ENCODE measurements around the gene RGN. TPM values are rescaled to one million over a fixed set of nuclear protein-coding genes. Genes with fewer than 3 reads are reported as not detected.

Gene RGN
- total RNA-seq = 18.7 TPM
- long read RNA-seq, transcript RGN-203 (8 exons, 2,257 nt) = minor isoform, 11 of 33 reads
- long read RNA-seq, transcript RGN-202 (7 exons, 1,611 nt) = major isoform, 17 of 33 reads
- long read RNA-seq, partial matches to known transcripts = 2 of 33 reads
- long read RNA-seq, other reads (novel, unspliced or antisense) = 3 of 33 reads

- peak; percentile 56 for DNase-seq
- ATAC-seq = peak; percentile 89
- intact Hi-C loops (cut with micrococcal nuclease) = no loop called here
These were observed at the start of gene RGN for GRCh38 chrX:47078129-47079043. Gene RGN (plus strand): TSS chrX:47078443. CDS start chrX:47081145, 2,702 bp downstream.

GRCh38 chrX:47030339-47030738 lies 47.9 kb upstream of the RGN start:
- ATAC-seq (no peak), DNase-seq (no peak)
- intact Hi-C loops (cut with micrococcal nuclease) = loop anchor here (10.0 kb wide), 1 partner anchor 126 kb away; no protein-coding TSS in a partner anchor

- no peak for DNase-seq
- intact Hi-C loops (cut with micrococcal nuclease) = no loop called here
- ATAC-seq = no peak
These were observed 30.3 kb upstream of the RGN start for GRCh38 chrX:47047989-47048388.

- intact Hi-C loops (cut with micrococcal nuclease) = no loop called here
- no peak for ATAC-seq
- DNase-seq = no peak
These were observed 18.9 kb upstream of the RGN start for GRCh38 chrX:47059142-47059874.

- ATAC-seq = no peak
- intact Hi-C loops (cut with micrococcal nuclease) = no loop called here
- no peak for DNase-seq
These were observed 17.5 kb upstream of the RGN start for GRCh38 chrX:47060708-47061107.

- ATAC-seq (no peak), DNase-seq (no peak)
These were observed 16.9 kb upstream of the RGN start for GRCh38 chrX:47061238-47061919.

GRCh38 chrX:47063179-47063578 lies 15.1 kb upstream of the RGN start:
- DNase-seq (no peak), ATAC-seq (no peak)
- intact Hi-C loops (cut with micrococcal nuclease) = no loop called here

More at GRCh38 chrX:47061238-47061919, 16.9 kb upstream of the RGN start:
- intact Hi-C loops (cut with micrococcal nuclease) = no loop called here

GRCh38 chrX:47068214-47068613 lies 10.0 kb upstream of the RGN start:
- intact Hi-C loops (cut with micrococcal nuclease) = no loop called here

GRCh38 chrX:47068720-47069119 lies 9.5 kb upstream of the RGN start:
- DNase-seq (no peak), ATAC-seq (no peak)
- intact Hi-C loops (cut with micrococcal nuclease) = no loop called here

More at GRCh38 chrX:47068214-47068613, 10.0 kb upstream of the RGN start:
- no peak for DNase-seq
- ATAC-seq = no peak

- DNase-seq (no peak), ATAC-seq (no peak)
- intact Hi-C loops (cut with micrococcal nuclease) = no loop called here
These were observed 2.1 kb downstream of the RGN start for GRCh38 chrX:47080215-47080914.

GRCh38 chrX:47080915-47081236 lies 2.6 kb downstream of the RGN start:
- ATAC-seq = no peak
- no peak for DNase-seq
- intact Hi-C loops (cut with micrococcal nuclease) = no loop called here

GRCh38 chrX:47091149-47091775 lies 13.0 kb downstream of the RGN start:
- intact Hi-C loops (cut with micrococcal nuclease) = no loop called here
- ATAC-seq (no peak), DNase-seq (no peak)

- DNase-seq (no peak), ATAC-seq (no peak)
- intact Hi-C loops (cut with micrococcal nuclease) = no loop called here
These were observed 15.0 kb downstream of the RGN start for GRCh38 chrX:47093248-47093647.

- intact Hi-C loops (cut with micrococcal nuclease) = no loop called here
- no peak for DNase-seq
- ATAC-seq = no peak
These were observed 15.6 kb downstream of the RGN start for GRCh38 chrX:47093860-47094259.

- DNase-seq (no peak), ATAC-seq (peak; percentile 49)
- intact Hi-C loops (cut with micrococcal nuclease) = no loop called here
These were observed 18.8 kb downstream of the RGN start for GRCh38 chrX:47097018-47097417.

- intact Hi-C loops (cut with micrococcal nuclease) = no loop called here
- ATAC-seq (no peak), DNase-seq (no peak)
These were observed 20.3 kb downstream of the RGN start for GRCh38 chrX:47098338-47099094.

GRCh38 chrX:47101206-47101605 lies 23.0 kb downstream of the RGN start:
- intact Hi-C loops (cut with micrococcal nuclease) = no loop called here
- no peak for ATAC-seq
- no peak for DNase-seq
